HepG2 (cell line): ENCODE results near the gene MAJIN. TPM values are rescaled to one million over a fixed set of nuclear protein-coding genes. Genes with fewer than 3 reads are reported as not detected.

Experiments
- ARNTL ChIP-seq: sonication (generic); formaldehyde crosslinking; IDR thresholded peaks from 2 replicates; pipeline ENCODE4 v1.4.0; 2020; ENCODE audit warnings: mild to moderate bottlenecking, missing genetic modification reagents
- EEA1 ChIP-seq: sonication (generic); formaldehyde crosslinking; IDR thresholded peaks from 2 replicates; pipeline ENCODE4 v1.5.1; 2020; ENCODE audit warnings: mild to moderate bottlenecking, missing genetic modification reagents, borderline replicate concordance
- ESRRA ChIP-seq: sonication (generic); formaldehyde crosslinking; IDR thresholded peaks from 2 replicates; pipeline ENCODE4 v1.5.1; 2020; ENCODE audit warnings: mild to moderate bottlenecking, low read depth, missing genetic modification reagents
- FLYWCH1 ChIP-seq: sonication (generic); formaldehyde crosslinking; IDR thresholded peaks from 2 replicates; pipeline ENCODE4 v1.8.1; 2023; ENCODE audit warnings: mild to moderate bottlenecking, missing genetic modification reagents
- GTF2F1 ChIP-seq: fragments of 150-350 bp; IDR thresholded peaks from 2 replicates; pipeline ENCODE4 v1.6.1; 2014; ENCODE audit warnings: low read length
- KLF13 ChIP-seq: sonication (generic); formaldehyde crosslinking; IDR thresholded peaks from 2 replicates; pipeline ENCODE4 v1.4.0; 2020; ENCODE audit warnings: mild to moderate bottlenecking, missing genetic modification reagents
- MXD4 ChIP-seq: IDR thresholded peaks from 2 replicates; pipeline ENCODE4 v1.6.1; 2016; ENCODE audit warnings: mild to moderate bottlenecking, missing biosample characterization, missing genetic modification reagents
- NPAS2 ChIP-seq: sonication (generic); formaldehyde crosslinking; IDR thresholded peaks from 2 replicates; pipeline ENCODE4 v1.8.0; 2022; ENCODE audit warnings: mild to moderate bottlenecking, missing genetic modification reagents, borderline replicate concordance
- RFXANK ChIP-seq: IDR thresholded peaks from 2 replicates; pipeline ENCODE4 v1.6.1; 2016
- SATB2 ChIP-seq: sonication (generic); formaldehyde crosslinking; IDR thresholded peaks from 2 replicates; pipeline ENCODE4 v1.5.0; 2020; ENCODE audit warnings: missing genetic modification reagents
- ZNF224 ChIP-seq: sonication (generic); formaldehyde crosslinking; IDR thresholded peaks from 2 replicates; pipeline ENCODE4 v1.5.0; 2020; ENCODE audit warnings: mild to moderate bottlenecking, missing genetic modification reagents
- ZNF235 ChIP-seq: sonication (generic); formaldehyde crosslinking; IDR thresholded peaks from 2 replicates; pipeline ENCODE4 v1.8.1; 2023; ENCODE audit warnings: mild to moderate bottlenecking, missing genetic modification reagents, borderline replicate concordance
- ZNF264 ChIP-seq: sonication (generic); formaldehyde crosslinking; IDR thresholded peaks from 2 replicates; pipeline ENCODE4 v1.4.0; 2020; ENCODE audit warnings: missing genetic modification reagents
- ZNF296 ChIP-seq: sonication (generic); formaldehyde crosslinking; conservative IDR thresholded peaks from 2 replicates; pipeline ENCODE4 v1.5.0; 2020; ENCODE audit warnings: mild to moderate bottlenecking, missing genetic modification reagents
- ZNF331 ChIP-seq: sonication (generic); formaldehyde crosslinking; IDR thresholded peaks from 2 replicates; pipeline ENCODE4 v1.4.0; 2020; ENCODE audit warnings: missing genetic modification reagents
- ZNF557 ChIP-seq: sonication (generic); formaldehyde crosslinking; IDR thresholded peaks from 2 replicates; pipeline ENCODE4 v1.4.0; 2020; ENCODE audit warnings: missing genetic modification reagents
- ZNF607 ChIP-seq: sonication (generic); formaldehyde crosslinking; IDR thresholded peaks from 2 replicates; pipeline ENCODE4 v1.5.1; 2020; ENCODE audit warnings: missing genetic modification reagents, mild to moderate bottlenecking, borderline replicate concordance
- ZNF629 ChIP-seq: sonication (generic); formaldehyde crosslinking; conservative IDR thresholded peaks from 2 replicates; pipeline ENCODE4 v1.5.0; 2020; ENCODE audit warnings: missing genetic modification reagents
- ZNF790 ChIP-seq: sonication (generic); formaldehyde crosslinking; IDR thresholded peaks from 2 replicates; pipeline ENCODE4 v1.8.0; 2022; ENCODE audit warnings: missing genetic modification reagents, mild to moderate bottlenecking, borderline replicate concordance
- polyA plus RNA-seq, 8 experiments: library from polyadenylated mRNA; depleted of rRNA in 3 of 8; stranded (reverse) in 7 of 8; unstranded in 1 of 8; fragments of >200 nt; fragmentation: Illumina TruSeq in 4 of 8; extraction: Trizol in 4 of 8; gene quantifications; 2 replicates each; pipeline versions ENCODE4 v1.2.1 to v1.2.3, GENCODE V29; 2011 to 2016; ENCODE audit warnings: low read depth in 4 of 8, missing spikeins in 1 of 8, mixed read lengths in 1 of 8; ENCODE audit not compliant: insufficient read depth in 1 of 8
- total RNA-seq, 5 experiments: library from RNA; depleted of rRNA; stranded (reverse); fragments of >200 nt; fragmentation: Illumina TruSeq; extraction: Trizol; gene quantifications; 2 replicates each; pipeline ENCODE4 v1.2.3, GENCODE V29; 2016; ENCODE audit warnings: low read depth in 1 of 5
- TF ChIP-seq, protein P1 (sequence below): sonication (generic); formaldehyde crosslinking; IDR thresholded peaks from 2 replicates; pipeline ENCODE4 v1.8.0; 2022; ENCODE audit warnings: missing genetic modification reagents, mild to moderate bottlenecking, inconsistent platforms, borderline replicate concordance
- TF ChIP-seq, protein P2 (sequence below): sonication (generic); formaldehyde crosslinking; IDR thresholded peaks from 2 replicates; pipeline ENCODE4 v1.4.0; 2020; ENCODE audit warnings: missing genetic modification reagents
- TF ChIP-seq, protein P3 (sequence below): sonication (generic); formaldehyde crosslinking; IDR thresholded peaks from 2 replicates; pipeline ENCODE4 v1.4.0; 2020; ENCODE audit warnings: missing genetic modification reagents

The MAJIN gene
- total and polyA plus RNA-seq, 2 of the 13 experiments (the other 11 are each of a cell fraction or from before 2014, with no cell fraction given): not detected

- TF ChIP-seq ZNF235 (CRISPR knock-in tag) (no peak), ARNTL (CRISPR knock-in tag) (peak; percentile 58), ZNF224 (CRISPR knock-in tag) (no peak), NPAS2 (CRISPR knock-in tag) (no peak), SATB2 (CRISPR knock-in tag) (no peak; the same call in 1 of the 2 replicates), ZNF264 (CRISPR knock-in tag) (peak; percentile 34; the same call in 1 of the 2 replicates), EEA1 (CRISPR knock-in tag) (peak; percentile 80; the same call in 1 of the 2 replicates), ZNF790 (CRISPR knock-in tag) (no peak), ZNF607 (CRISPR knock-in tag) (peak; percentile 45; the same call in 1 of the 2 replicates), ZNF557 (CRISPR knock-in tag) (no peak), ESRRA (CRISPR knock-in tag) (no peak), ZNF331 (peak; percentile 35; the same call in 1 of the 2 replicates), ZNF296 (CRISPR knock-in tag) (no peak), GTF2F1 (no peak), MXD4 (peak; percentile 79), ZNF629 (no peak), RFXANK (CRISPR knock-in tag) (no peak), FLYWCH1 (CRISPR knock-in tag) (no peak), KLF13 (CRISPR knock-in tag) (no peak)
- TF ChIP-seq, protein P1, sequence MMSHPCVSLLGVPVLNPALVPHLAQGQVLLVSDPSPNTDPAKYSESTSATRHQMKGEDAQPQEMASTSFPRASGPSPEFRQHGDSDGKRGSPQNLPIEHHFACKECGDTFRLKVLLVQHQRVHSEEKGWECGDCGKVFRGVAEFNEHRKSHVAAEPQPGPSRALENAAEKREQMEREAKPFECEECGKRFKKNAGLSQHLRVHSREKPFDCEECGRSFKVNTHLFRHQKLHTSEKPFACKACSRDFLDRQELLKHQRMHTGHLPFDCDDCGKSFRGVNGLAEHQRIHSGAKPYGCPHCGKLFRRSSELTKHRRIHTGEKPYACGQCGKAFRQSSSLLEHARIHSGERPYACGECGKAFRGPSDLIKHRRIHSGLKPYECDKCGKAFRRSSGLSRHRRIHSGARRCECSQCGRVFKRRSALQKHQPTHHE (CRISPR knock-in tag): no peak
- TF ChIP-seq, protein P2, sequence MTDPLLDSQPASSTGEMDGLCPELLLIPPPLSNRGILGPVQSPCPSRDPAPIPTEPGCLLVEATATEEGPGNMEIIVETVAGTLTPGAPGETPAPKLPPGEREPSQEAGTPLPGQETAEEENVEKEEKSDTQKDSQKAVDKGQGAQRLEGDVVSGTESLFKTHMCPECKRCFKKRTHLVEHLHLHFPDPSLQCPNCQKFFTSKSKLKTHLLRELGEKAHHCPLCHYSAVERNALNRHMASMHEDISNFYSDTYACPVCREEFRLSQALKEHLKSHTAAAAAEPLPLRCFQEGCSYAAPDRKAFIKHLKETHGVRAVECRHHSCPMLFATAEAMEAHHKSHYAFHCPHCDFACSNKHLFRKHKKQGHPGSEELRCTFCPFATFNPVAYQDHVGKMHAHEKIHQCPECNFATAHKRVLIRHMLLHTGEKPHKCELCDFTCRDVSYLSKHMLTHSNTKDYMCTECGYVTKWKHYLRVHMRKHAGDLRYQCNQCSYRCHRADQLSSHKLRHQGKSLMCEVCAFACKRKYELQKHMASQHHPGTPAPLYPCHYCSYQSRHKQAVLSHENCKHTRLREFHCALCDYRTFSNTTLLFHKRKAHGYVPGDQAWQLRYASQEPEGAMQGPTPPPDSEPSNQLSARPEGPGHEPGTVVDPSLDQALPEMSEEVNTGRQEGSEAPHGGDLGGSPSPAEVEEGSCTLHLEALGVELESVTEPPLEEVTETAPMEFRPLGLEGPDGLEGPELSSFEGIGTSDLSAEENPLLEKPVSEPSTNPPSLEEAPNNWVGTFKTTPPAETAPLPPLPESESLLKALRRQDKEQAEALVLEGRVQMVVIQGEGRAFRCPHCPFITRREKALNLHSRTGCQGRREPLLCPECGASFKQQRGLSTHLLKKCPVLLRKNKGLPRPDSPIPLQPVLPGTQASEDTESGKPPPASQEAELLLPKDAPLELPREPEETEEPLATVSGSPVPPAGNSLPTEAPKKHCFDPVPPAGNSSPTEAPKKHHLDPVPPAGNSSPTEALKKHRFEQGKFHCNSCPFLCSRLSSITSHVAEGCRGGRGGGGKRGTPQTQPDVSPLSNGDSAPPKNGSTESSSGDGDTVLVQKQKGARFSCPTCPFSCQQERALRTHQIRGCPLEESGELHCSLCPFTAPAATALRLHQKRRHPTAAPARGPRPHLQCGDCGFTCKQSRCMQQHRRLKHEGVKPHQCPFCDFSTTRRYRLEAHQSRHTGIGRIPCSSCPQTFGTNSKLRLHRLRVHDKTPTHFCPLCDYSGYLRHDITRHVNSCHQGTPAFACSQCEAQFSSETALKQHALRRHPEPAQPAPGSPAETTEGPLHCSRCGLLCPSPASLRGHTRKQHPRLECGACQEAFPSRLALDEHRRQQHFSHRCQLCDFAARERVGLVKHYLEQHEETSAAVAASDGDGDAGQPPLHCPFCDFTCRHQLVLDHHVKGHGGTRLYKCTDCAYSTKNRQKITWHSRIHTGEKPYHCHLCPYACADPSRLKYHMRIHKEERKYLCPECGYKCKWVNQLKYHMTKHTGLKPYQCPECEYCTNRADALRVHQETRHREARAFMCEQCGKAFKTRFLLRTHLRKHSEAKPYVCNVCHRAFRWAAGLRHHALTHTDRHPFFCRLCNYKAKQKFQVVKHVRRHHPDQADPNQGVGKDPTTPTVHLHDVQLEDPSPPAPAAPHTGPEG (CRISPR knock-in tag): no peak
- TF ChIP-seq, protein P3, sequence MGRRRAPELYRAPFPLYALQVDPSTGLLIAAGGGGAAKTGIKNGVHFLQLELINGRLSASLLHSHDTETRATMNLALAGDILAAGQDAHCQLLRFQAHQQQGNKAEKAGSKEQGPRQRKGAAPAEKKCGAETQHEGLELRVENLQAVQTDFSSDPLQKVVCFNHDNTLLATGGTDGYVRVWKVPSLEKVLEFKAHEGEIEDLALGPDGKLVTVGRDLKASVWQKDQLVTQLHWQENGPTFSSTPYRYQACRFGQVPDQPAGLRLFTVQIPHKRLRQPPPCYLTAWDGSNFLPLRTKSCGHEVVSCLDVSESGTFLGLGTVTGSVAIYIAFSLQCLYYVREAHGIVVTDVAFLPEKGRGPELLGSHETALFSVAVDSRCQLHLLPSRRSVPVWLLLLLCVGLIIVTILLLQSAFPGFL (CRISPR knock-in tag): no peak
Observed at GRCh38 chr11:64923944-64924909, 47.7 kb downstream of the MAJIN start, which contains the start of gene PPP2R5B (continued).
